GM21526 (cell line): Measurements from ENCODE around the gene SELENOS.
"Not testable (repeated sequence)": the region's sequence is repeated elsewhere in the genome, so short reads cannot be mapped to it uniquely, and the experiment has no call there.

Experiments
- ATAC-seq: cut with Tn5 transposase; IDR thresholded peaks from one replicate; pipeline ENCODE4 v1.9.1; 2021; ENCODE audit warnings: moderate library complexity; ENCODE audit not compliant: unreplicated experiment, low FRiP score

Gene SELENOS

GRCh38 chr15:101310161-101310480 lies 32.8 kb upstream of the SELENOS start:
- ATAC-seq: no peak

- no peak for ATAC-seq
These were observed 32.3 kb upstream of the SELENOS start for GRCh38 chr15:101309436-101310160.

GRCh38 chr15:101308604-101309435 lies 31.5 kb upstream of the SELENOS start:
- ATAC-seq: no peak

GRCh38 chr15:101307897-101308603 lies 30.8 kb upstream of the SELENOS start:
- no peak for ATAC-seq

GRCh38 chr15:101307048-101307896 lies 30.0 kb upstream of the SELENOS start:
- ATAC-seq: no peak

- no peak for ATAC-seq
These were observed 29.2 kb upstream of the SELENOS start for GRCh38 chr15:101306341-101307047.

- no peak for ATAC-seq
These were observed 28.6 kb upstream of the SELENOS start for GRCh38 chr15:101305820-101306255.

- ATAC-seq: no peak
These were observed 26.1 kb upstream of the SELENOS start for GRCh38 chr15:101303408-101303807.

- no peak for ATAC-seq
These were observed 19.4 kb upstream of the SELENOS start for GRCh38 chr15:101296418-101297405.

GRCh38 chr15:101295607-101296161 lies 18.4 kb upstream of the SELENOS start:
- no peak for ATAC-seq

GRCh38 chr15:101294731-101295606 lies 17.7 kb upstream of the SELENOS start, which contains the start of gene SNRPA1:
SNRPA1 (minus strand) TSS chr15:101295248; CDS start chr15:101295178, 70 bp downstream.
- ATAC-seq: peak; percentile 71

GRCh38 chr15:101293122-101293521 lies 15.8 kb upstream of the SELENOS start:
- no peak for ATAC-seq

- ATAC-seq: no peak
These were observed 11.7 kb upstream of the SELENOS start for GRCh38 chr15:101288905-101289513.

GRCh38 chr15:101287342-101287741 lies 10.1 kb upstream of the SELENOS start:
- ATAC-seq: not testable (repeated sequence)

- ATAC-seq: no peak
These were observed 9.3 kb upstream of the SELENOS start for GRCh38 chr15:101286471-101287114.

- ATAC-seq: no peak
These were observed 6.6 kb upstream of the SELENOS start for GRCh38 chr15:101283931-101284330.
